Activated CD8-positive, alpha-beta T cell treated with anti-CD3 and anti-CD28 coated beads for 36 hours (primary cell): ENCODE results near the gene PAH. TPM values are rescaled to one million over a fixed set of nuclear protein-coding genes. Genes with fewer than 3 reads are reported as not detected.
A peak's percentile ranks its signal among the peaks of the same experiment; 100 is the strongest.
"Not testable (repeated sequence)": the region's sequence is repeated elsewhere in the genome, so short reads cannot be mapped to it uniquely, and the experiment has no call there.

ENCODE experiments used
- ATAC-seq: fragments of 200-7000 bp; cut with Tn5 transposase; one replicate; pipeline ENCODE4 v1.10.0; 2021; ENCODE audit warnings: mild to moderate bottlenecking, moderate library complexity
- CTCF ChIA-PET: fragments of 350-600 bp; sonication (Branson Sonifier 250); formaldehyde crosslinking; loops from one replicate; lab custom pipeline; 2021; ENCODE audit warnings: antibody characterized with exemption; lab: Charles Lee
- POLR2A ChIA-PET: fragments of 350-600 bp; sonication (Branson Sonifier 250); formaldehyde crosslinking; loops from one replicate; lab custom pipeline; 2021; ENCODE audit warnings: antibody characterized with exemption; lab: Charles Lee
- DNase-seq: peaks from one replicate; pipeline ENCODE4 v3.0.0-alpha.2; 2020
- H3K27ac Mint-ChIP-seq: one replicate; pipeline ENCODE4 v1.8.0; 2021; ENCODE audit warnings: mild to moderate bottlenecking, mixed read lengths
- H3K27me3 Mint-ChIP-seq: one replicate; pipeline ENCODE4 v1.8.0; 2021; ENCODE audit warnings: mixed read lengths
- H3K36me3 Mint-ChIP-seq: one replicate; pipeline ENCODE4 v1.8.0; 2021; ENCODE audit warnings: low read depth, mixed read lengths
- H3K4me1 Mint-ChIP-seq: one replicate; pipeline ENCODE4 v1.8.0; 2021; ENCODE audit warnings: low read depth, mixed read lengths
- H3K4me3 Mint-ChIP-seq: one replicate; pipeline ENCODE4 v1.8.0; 2021; ENCODE audit warnings: mild to moderate bottlenecking, moderate library complexity, mixed read lengths
- H3K9me3 Mint-ChIP-seq: one replicate; pipeline ENCODE4 v1.8.0; 2021; ENCODE audit warnings: mixed read lengths
- CTCF ChIP-seq: fragments of 200-600 bp; IDR thresholded peaks from one replicate; pipeline ENCODE4 v1.8.0; 2022; ENCODE audit warnings: antibody characterized with exemption, mild to moderate bottlenecking
- intact Hi-C: fragments of 100-400 bp; cut with micrococcal nuclease; formaldehyde crosslinking; loops from one replicate; pipeline ENCODE4 v1.10.0; 2022
- total RNA-seq, 2 experiments: library from RNA; stranded (reverse); gene quantifications; one replicate each; pipeline ENCODE4 v1.2.3, GENCODE V29; 2021

Gene PAH
- total RNA-seq, 2 experiments from 2014 or later: not detected

- ChIA-PET POLR2A (no interaction called here), CTCF (no interaction called here)
- Mint-ChIP-seq H3K9me3 (no peaks in the 10 kb centered on the region), H3K4me1 (no peaks in the 10 kb centered on the region), H3K4me3 (no peak overlapping the region), H3K27me3 (peaks cover 9% of the 10 kb centered on the region), H3K36me3 (no peaks in the 10 kb centered on the region), H3K27ac (no peak overlapping the region)
- DNase-seq (peak; percentile 2), ATAC-seq (no peak)
- intact Hi-C loops: no loop called here
- TF ChIP-seq CTCF: no peak
Measured at GRCh38 chr12:102848832-102849231, 68.2 kb downstream of the PAH start.

GRCh38 chr12:102847131-102847530 is 69.9 kb downstream of the PAH start:
- no peak for DNase-seq
- Mint-ChIP-seq H3K4me3 (no peak overlapping the region), H3K4me1 (no peaks in the 10 kb centered on the region), H3K9me3 (no peaks in the 10 kb centered on the region), H3K27ac (no peak overlapping the region), H3K36me3 (no peaks in the 10 kb centered on the region), H3K27me3 (peaks cover 9% of the 10 kb centered on the region)
- CTCF ChIA-PET: no interaction called here
- intact Hi-C loops: no loop called here
- no peak for ATAC-seq
- POLR2A ChIA-PET: no interaction called here
- no peak for TF ChIP-seq CTCF

GRCh38 chr12:102833687-102834441 is 83.2 kb downstream of the PAH start:
- ATAC-seq: no peak
- Mint-ChIP-seq H3K27me3 (no peaks in the 10 kb centered on the region), H3K36me3 (no peaks in the 10 kb centered on the region), H3K27ac (no peak overlapping the region), H3K4me1 (no peaks in the 10 kb centered on the region), H3K4me3 (no peak overlapping the region), H3K9me3 (no peaks in the 10 kb centered on the region)
- no peak for TF ChIP-seq CTCF
- POLR2A ChIA-PET: no interaction called here
- CTCF ChIA-PET: no interaction called here
- intact Hi-C loops: no loop called here
- no peak for DNase-seq

- DNase-seq, ATAC-seq, H3K36me3 Mint-ChIP-seq, POLR2A ChIA-PET, CTCF ChIA-PET, H3K4me1 Mint-ChIP-seq, H3K9me3 Mint-ChIP-seq, H3K27me3 Mint-ChIP-seq, intact Hi-C loops, H3K4me3 Mint-ChIP-seq, H3K27ac Mint-ChIP-seq: not testable (repeated sequence)
Measured at GRCh38 chr12:102832826-102833225, 84.2 kb downstream of the PAH start.

GRCh38 chr12:102824218-102824835 is 92.7 kb downstream of the PAH start:
- CTCF ChIA-PET: no interaction called here
- H3K4me3 Mint-ChIP-seq: no peak overlapping the region
- H3K27me3 Mint-ChIP-seq: peaks cover 20% of the 10 kb centered on the region
- TF ChIP-seq CTCF: no peak
- intact Hi-C loops: no loop called here
- POLR2A ChIA-PET: no interaction called here
- H3K4me1 Mint-ChIP-seq: no peaks in the 10 kb centered on the region
- no peaks in the 10 kb centered on the region for H3K36me3 Mint-ChIP-seq
- DNase-seq (peak; percentile 15), ATAC-seq (no peak)
- H3K27ac Mint-ChIP-seq: no peak overlapping the region
- no peaks in the 10 kb centered on the region for H3K9me3 Mint-ChIP-seq
